Lung microvascular endothelial cell (primary cell): ENCODE measurements around the gene FAM110C. TPM values are rescaled to one million over a fixed set of nuclear protein-coding genes. Genes with fewer than 3 reads are reported as not detected.
A peak's percentile ranks its signal among the peaks of the same experiment; 100 is the strongest.
"Not testable (repeated sequence)": the region's sequence is repeated elsewhere in the genome, so short reads cannot be mapped to it uniquely, and the experiment has no call there.

Experiments used
- DNase-seq, 2 donors: peaks; one replicate each; pipeline versions ENCODE4 v3.0.0 to v3.0.0-alpha.2; 2010; ENCODE audit warnings: low read depth in 2 of 2
- total RNA-seq: library from RNA; depleted of rRNA; stranded (reverse); fragments of >200 nt; gene quantifications from 2 replicates; pipeline ENCODE4 v1.2.1, GENCODE V29; 2014

Gene FAM110C
- total RNA-seq, 1 donor from 2014 or later: under 0.01 TPM

GRCh38 chr2:44748-45341 lies 1.5 kb downstream of the FAM110C start:
- no peak for DNase-seq

GRCh38 chr2:42788-43187 lies 3.5 kb downstream of the FAM110C start:
- DNase-seq: no peak

GRCh38 chr2:40465-40864 lies 5.8 kb downstream of the FAM110C start:
- DNase-seq: no peak

GRCh38 chr2:38155-38554 lies 8.2 kb downstream of the FAM110C start:
- DNase-seq: no peak

GRCh38 chr2:36318-36717 lies 10.0 kb downstream of the FAM110C start:
- no peak for DNase-seq

- no peak for DNase-seq
Measured at GRCh38 chr2:35852-36251, 10.5 kb downstream of the FAM110C start.

GRCh38 chr2:33620-34019 lies 12.7 kb downstream of the FAM110C start:
- peak in 1 of 2 donors; percentile 73 for DNase-seq

GRCh38 chr2:32068-32467 lies 14.2 kb downstream of the FAM110C start:
- no peak for DNase-seq

- DNase-seq: no peak
Measured at GRCh38 chr2:29253-29652, 17.1 kb downstream of the FAM110C start.

- no peak for DNase-seq
Measured at GRCh38 chr2:28406-28975, 17.8 kb downstream of the FAM110C start.

GRCh38 chr2:26891-27290 lies 19.4 kb downstream of the FAM110C start:
- no peak for DNase-seq

GRCh38 chr2:25543-25942 lies 20.8 kb downstream of the FAM110C start:
- no peak for DNase-seq

GRCh38 chr2:24591-24990 lies 21.7 kb downstream of the FAM110C start:
- DNase-seq: not testable (repeated sequence)

GRCh38 chr2:24107-24506 lies 22.2 kb downstream of the FAM110C start:
- DNase-seq: no peak

- DNase-seq: no peak
Measured at GRCh38 chr2:23283-23682, 23.0 kb downstream of the FAM110C start.

GRCh38 chr2:22244-22643 lies 24.1 kb downstream of the FAM110C start:
- DNase-seq: not testable (repeated sequence)

GRCh38 chr2:20259-20658 lies 26.0 kb downstream of the FAM110C start:
- not testable (repeated sequence) for DNase-seq

GRCh38 chr2:19505-19904 lies 26.8 kb downstream of the FAM110C start:
- no peak for DNase-seq

- no peak for DNase-seq
Measured at GRCh38 chr2:18402-19271, 27.7 kb downstream of the FAM110C start.

- DNase-seq: not testable (repeated sequence)
Measured at GRCh38 chr2:15916-16315, 30.4 kb downstream of the FAM110C start.

GRCh38 chr2:11248-11941 lies 34.9 kb downstream of the FAM110C start:
- DNase-seq: peak; percentile 64 to 73
